ENCODE measurements around the gene NFATC3.
A peak's percentile ranks its signal among the peaks of the same experiment; 100 is the strongest.

Gene NFATC3

DNA sequence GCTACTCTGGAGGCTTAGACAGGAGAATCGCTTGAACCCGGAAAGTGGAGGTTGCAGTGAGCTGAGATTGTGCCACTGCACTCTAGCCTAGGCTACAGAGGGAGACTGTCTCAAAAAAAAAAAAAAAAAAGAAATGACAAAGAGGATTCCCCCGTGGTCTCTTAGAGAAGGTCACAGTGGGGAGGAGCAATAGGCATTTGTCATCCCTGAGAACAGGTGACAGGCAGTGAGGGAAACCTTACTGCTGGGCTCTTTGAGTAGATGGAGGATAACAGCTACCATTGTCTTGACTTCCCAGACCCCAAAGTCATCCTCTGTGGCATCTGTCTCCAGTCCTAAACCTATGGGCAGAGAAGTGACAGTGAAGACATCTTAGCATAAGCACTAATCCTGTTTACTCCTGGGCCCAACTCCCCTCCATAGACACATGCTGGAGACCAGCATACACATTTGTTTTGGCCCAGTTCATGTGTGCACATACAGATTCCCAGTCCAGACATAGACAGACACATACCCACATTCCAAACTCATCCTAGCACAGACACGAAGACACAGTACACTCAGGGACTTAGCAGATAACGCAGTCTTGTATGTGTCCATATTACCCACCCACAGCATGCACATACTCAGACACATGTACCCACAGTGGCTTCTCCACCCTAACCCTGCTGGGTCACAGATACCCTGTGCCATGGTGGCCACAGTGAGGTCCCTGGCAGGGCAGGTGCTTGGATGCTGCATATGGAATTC, 148.1 kb downstream of the NFATC3 start:
- no peak for DNase-seq

DNA sequence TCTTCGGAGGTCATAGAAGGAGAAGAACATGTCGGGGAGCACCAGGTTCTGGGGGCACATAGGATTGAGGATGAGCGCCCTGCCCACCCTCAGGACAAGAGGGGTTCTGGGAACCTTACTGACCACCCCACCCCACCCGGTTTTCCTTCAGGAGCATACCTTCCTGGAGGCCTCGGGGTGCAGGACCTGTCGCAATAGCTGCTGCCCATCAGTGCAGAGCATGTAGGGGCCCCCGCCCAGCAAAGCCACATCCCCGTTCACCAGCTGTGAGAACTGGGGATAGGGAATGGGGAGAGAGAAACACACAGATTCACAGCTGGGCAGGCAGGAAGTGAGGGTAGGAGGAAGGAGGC, 148.6 kb downstream of the NFATC3 start:
- DNase-seq = no peak

DNA sequence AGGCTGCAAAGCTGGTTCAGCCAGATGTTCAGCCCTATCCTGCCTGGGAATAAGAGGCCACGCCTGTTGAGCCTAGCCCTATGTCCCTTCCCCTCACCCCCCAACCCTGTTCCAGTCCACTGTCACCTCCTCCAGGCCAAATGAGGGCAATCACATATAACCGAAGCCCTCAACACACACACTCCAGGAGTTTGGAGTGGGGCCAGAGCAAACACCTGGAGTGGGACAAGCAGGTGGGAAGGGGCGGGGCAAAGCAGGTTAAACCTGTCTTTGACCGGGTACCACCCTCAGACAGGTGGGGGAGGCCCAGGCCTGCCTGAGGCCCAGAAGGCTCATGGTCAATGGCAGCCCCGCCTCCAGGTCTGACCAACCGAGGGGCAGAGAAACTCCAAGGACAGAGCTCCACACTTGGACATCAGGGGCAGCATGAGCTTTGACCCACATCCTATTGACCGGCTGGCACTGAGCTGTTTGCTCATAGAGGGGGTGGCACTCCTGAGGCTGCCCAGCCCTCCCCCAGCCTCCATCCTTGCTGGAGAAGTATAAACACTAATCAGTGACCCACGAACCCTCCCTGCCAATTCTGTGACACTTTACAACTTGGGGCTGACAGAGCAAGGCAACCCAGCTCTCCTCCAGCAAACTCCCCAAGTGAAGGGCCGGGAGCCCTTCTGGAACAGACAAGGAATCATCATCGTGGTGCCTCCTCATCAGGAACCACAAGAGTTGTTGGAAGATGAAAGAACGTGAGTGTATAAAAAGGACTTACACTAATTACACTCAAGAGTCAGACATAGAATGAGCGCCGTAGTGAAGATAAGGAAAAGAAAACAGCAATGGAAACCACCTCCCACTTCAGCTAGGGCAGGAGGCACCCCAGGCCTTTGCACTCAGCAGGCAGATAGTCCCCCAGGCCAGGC, 149.3 kb downstream of the NFATC3 start:
- DNase-seq = no peak

DNA sequence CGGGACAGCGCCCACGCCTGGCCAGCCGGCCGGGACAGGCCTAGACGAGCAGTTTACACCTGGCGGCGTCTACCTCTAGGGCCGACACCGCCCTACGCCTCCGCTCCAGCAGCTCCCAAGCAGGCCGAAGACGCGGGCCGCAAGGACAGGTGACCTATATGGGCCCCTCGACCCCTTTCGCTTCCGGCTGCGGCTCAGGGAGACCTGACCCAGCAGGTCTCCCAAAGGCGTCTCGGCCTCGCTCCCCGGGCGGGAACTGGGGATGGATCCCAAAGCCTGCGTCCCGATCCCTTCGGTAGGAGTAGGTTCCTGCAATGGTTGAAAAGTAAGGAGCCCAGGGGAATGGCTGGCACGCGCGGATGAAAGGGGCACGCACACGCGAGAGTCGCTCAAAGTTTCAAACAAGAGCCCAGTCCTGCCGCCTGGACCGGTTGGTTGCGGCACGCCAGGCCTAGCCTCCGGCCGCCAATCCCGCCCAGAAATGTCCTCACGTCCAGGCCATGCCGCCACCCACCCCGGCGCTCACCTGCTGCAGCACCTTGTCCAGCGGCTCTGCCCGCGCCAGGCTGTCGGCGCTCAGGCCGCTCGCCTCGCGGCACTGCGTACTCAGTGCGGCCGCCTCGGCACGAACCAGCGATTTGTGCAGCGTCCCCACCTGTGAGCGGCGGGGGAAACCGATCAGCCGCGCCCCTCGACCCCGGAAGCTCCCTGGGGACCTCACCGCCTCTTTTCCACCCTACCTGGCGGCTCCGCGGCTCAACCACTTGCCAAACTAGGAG, 150.1 kb downstream of the NFATC3 start:
- no peak for DNase-seq

DNA sequence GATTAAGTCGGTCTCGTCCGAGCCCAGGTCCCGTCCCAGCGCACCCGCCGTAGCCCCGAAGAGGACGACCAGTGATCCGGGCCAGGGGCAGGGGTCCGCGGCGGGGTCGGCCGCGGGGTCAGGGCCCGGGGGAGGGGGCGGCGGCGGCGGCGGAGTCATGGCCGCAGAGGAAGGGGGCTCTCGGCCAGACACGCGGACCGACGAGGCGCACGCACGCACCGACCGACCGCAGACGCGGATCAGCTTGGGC, 150.6 kb downstream of the NFATC3 start, which contains the start of gene ESRP2:
Gene ESRP2 (minus strand): TSS at position 241 of the 250 bp plus-strand sequence. CDS start 82 bp downstream, at position 159.
- DNase-seq = no peak

DNA sequence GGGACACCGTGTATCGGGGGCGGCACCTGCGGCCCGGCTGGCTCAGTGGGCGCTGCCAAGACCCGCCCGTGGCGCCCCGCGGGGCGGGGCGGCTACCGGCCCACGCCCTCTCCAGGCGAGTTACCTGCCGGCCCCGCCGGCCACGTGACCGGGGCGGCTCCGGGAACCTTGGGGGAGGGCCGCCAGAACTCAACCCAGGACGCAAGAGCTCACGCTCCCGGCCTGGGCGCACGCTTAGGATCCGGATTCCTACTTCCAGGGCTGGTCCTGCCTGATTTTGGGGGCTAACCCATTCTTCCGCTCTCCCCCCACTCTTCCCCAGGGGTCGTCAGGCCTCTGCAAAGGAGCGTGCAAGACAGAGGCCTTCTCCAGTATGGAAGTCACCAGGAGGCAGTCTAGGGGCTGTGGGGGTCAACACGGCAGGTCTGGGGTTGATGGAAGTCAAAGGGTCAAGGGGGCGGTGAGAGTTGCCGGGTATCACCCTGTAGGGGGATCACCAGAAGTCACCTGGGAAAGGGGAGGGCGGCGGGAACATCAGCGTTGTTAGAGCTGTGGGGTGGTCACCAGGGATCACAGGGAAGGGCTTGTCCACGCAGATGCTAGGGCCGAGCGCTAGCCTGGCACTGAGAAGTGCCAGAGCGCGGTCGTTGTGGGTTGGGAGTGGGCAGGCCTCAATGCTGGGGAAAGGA, 151.1 kb downstream of the NFATC3 start:
- DNase-seq = peak; percentile 17 to 40

DNA sequence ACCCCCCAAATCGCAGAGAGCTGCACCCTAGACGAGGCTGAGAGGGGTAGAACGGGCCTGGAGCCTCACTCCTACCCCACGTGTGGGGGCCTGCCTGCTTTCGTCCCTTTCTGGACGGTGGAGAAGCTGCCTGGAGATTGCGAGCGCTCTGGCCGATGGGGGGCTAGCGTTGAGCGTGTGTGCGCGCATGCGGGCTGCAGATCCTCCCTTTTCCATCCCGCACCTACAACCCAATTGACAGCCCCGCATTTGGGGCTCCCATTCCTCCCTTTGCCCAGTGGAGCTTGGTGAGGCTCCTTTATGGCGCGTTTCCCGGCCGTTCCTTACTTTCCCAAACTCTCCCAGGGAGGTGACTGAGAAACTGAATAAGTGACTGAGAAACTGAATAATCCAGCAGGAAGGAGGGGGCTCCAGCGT, 151.7 kb downstream of the NFATC3 start:
- DNase-seq = peak; percentile 47 to 55

DNA sequence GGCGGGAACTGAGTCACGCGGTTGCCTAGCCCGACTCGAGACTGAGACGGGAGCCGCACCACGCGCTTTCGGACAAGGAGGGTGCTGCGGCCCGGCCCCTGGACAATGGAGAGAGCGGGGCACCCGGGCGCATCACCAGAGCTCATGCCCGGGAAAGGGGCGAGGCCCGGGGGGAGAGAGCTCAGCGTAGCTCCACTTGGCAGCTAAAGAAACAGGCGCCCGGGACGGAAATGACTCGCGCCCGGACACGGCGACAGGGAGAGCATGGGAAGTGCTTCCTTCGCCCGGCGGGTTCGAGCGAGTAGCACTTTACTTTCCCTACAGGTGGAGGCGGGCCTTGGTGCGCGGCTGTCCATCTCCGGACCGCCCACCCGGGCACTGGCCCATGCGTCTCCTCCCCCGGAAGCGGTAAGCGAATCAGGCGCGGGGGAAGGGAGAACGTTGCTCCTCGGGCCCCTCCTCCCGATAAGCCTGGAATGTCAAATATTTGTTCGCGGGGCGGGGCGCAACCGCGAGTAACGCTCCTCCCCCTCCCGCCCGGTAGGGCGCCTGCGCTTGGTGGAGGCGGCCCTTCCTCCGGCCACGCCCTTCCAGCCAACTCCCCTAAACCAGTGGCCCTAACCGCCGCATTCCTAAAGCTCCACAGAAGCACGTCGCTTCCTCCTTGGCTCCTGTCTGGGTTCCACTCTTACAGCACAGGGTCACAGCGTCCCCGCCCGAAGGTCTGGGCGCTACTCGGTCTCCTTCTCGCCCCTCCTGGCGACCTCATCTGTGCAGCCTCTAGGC, 152.3 kb downstream of the NFATC3 start:
- DNase-seq = peak; percentile 94 to 97

DNA sequence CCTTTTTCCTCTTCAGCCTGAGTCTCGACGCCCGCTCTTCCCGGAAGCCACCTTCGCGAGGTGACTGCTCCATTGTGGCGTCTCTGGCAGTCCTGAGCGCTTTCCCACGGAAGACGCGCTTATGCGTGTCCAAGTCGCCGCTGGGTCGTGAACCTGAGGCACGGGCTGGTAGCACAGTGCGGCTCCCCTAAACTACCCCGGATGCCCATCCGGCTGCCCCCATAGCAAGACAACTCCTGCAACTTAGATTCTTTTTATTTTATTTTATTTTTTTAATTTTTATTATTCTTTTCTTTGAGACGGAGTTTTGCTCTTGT, 152.8 kb downstream of the NFATC3 start:
- DNase-seq = no peak

DNA sequence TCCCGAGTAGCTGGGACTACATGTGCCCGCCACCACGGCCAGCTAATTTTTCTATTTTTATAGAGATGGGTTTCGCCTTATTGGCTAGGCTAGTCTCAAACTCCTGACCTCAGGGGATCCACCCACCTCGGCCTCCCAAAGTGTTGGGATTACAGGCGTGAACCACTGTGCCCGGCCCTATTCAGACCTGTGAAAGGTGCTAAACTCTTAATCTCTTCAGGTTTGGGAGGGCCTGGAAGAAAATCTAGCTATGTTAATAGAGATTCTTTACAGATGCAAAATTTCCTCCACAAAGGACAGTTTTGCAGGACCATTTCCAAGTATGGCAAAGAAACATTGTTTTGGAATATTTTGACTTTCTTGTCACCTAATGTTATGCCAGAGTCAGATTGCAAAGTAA, 156.9 kb downstream of the NFATC3 start:
- no peak for DNase-seq

DNA sequence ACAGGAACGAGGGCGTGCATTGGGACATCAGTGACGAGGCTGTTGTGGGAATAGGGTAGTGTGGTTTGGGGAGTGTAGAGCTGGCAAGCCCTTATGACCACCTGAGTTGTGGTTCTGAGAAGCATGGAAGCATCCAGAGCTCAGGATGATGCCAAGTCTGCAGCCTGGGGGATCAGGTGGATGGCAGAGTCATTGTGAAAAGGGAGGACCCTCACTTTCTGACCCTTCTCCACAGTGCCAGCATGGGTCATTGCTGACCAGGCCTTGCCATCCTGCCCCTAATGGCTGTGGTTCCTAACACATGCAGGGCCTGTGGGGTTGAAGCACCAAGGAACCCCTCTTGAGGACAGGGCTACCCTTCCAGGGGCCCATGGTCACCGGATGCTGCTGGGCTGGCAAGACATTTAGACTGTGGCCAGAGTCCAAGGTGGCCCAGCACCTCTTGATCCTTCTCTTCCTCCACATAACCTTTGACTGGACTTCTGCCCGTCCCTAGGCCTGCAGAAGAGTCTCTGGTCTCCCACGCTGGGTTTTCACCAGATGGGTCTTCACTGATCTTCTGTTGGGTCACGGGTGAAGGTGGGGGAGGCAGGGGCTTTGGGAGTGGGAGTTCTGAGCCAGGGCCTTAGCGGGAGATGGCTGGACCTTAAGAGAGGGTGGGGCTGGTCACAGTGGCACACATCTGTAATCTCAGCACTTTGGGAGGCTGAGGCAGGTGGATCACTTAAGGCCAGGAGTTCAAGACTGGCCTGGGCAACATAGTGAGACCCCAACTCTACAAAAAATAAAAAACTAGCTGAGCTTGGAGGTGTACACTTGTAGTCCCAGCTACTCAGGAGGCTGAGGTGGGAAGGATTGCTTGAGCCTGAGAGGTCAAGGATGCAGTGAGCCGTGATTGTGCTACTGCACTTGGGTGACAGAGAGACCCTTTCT, 158.0 kb downstream of the NFATC3 start:
- no peak for DNase-seq

DNA sequence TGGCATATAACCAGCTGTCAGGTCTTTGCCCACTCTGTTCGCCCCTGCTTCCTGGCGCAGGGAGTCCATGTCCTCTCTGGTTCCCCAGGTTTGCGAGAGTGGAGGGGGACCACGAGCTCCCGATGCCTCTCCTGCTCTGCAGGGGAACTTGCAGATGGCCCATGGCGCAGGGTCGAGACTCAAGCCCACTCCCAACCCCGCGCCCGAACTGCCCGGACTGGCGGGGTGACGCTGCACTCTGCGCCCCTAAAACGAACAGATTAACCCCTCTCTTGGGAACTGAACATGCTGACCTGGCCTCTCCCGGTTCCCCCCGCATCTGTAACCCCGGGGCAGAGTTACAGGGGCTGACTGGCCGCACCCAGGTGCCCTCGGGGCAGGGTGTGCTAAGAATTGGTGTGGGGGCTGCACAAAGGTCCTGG, 159.3 kb downstream of the NFATC3 start:
- DNase-seq = no peak

DNA sequence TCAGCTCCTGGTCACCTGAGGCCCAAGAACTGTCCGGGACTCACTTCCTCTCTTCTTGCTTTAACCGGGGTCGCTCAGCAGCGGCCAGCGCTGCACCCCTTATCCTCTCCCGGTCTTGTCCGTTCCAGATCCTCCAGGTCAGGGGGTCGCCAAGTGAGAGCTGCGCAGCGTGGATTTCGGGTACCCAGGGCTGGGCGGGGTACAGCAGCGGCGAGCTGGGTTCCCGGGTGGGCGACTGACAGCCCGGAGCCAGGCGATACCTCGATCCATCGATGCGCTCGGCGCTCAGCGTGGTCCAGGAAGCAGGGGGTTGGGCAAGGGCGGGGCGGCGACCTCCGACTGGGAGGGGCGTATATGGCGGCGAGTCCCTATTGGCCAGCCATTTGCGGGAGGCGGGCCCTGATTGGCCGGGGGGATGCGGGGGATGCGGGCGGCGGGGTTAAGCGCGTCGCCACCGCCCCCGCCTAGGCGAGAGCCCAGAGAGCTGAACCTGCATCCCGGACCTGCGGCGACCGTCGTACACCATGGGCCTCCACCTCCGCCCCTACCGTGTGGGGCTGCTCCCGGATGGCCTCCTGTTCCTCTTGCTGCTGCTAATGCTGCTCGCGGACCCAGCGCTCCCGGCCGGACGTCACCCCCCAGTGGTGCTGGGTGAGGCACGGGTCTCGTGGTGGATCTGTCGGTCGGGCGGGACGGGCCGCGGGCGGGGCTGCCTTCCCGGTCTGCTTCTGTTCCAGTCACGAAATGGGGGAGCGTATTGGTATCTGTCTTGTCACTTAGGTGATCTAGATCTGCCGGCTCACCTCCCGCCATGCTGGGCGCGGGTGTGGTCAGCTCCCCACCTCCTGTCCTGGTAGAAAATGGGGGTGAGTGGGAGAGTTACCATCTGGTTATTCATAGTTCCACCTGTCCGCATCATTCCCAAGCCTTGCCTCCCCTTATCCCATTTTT, 160.0 kb downstream of the NFATC3 start, which contains the start of gene PLA2G15:
Gene PLA2G15 (plus strand): TSS at position 471 of the 951 bp plus-strand sequence. CDS start 54 bp downstream, at position 525.
- peak; percentile 83 to 94 for DNase-seq

DNA sequence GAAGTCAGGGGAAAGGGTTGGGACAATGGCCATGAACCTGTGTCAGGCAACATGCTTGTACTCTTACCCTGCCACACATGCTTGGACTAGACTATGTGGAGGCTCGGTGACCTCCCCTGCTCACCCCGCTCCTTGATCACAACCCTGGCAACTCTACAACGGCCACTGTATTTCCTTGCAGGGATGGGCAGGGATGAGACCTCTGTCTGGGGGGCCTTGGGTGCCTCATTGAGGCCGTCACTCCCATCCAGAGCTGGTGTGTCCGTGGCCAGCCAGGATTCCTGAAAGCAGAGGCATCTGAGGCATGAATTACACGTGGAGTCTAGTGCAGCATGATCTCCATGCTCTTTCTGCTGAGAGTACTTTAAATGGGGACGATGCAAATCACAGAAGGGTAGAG, 161.0 kb downstream of the NFATC3 start:
- DNase-seq = no peak

DNA sequence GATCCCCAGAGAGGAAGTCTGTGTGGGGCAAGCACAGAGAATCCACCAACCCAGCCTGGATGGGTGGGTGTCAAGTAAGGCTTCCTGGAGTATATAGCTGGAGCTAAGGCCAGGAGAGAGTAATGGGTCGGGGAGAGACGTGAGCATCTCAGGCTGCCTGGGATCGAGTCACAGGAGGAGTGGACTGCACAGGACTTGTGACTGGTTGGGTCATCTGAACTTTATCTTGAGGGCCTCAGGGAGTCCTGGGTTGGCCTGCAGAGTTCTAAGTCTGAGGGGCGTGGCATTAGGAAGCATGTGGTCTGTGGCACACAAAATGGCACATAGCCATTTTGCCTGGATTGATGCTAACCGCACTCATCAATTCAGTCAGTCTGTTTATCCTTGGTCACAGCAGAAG, 161.5 kb downstream of the NFATC3 start:
- DNase-seq = no peak

DNA sequence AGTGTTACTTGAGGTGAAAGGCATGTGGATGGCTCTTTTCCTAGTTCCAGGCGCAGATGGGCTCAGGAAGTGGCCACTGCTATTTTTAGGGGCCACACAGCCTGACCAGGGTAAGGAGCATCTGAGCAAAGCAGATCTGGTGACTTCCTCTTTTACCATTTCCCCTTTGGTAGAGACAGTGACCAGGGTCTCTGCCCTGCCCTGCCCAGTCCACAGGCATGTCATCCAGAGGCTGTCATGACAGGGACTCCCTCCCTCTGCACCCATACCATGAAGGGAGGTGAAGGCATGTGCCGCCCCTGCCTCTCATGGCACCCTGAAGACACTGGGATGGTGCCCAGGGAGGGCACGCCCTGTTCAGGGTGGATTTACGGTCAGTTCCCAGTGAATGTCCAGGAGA, 162.2 kb downstream of the NFATC3 start:
- no peak for DNase-seq

DNA sequence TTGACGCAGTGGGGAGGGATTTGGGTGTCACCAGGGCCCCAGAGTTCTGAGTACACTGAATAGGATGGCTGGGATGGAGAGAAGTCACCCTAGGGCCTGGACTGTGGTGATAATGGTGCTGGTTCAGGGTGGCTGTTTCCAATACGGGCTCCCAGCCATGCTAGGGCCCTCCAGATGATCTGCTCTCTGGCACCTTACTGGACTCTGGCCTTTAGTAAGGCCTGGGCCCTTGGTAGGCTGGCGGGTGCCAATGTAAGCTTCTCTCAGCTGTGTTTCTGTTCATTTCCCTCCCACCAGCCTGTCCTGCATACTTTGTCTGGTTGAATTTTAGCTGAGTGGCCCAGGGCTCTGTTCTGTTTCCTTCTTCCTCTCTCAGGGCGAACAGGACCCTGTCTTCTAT, 162.8 kb downstream of the NFATC3 start:
- DNase-seq = no peak

DNA sequence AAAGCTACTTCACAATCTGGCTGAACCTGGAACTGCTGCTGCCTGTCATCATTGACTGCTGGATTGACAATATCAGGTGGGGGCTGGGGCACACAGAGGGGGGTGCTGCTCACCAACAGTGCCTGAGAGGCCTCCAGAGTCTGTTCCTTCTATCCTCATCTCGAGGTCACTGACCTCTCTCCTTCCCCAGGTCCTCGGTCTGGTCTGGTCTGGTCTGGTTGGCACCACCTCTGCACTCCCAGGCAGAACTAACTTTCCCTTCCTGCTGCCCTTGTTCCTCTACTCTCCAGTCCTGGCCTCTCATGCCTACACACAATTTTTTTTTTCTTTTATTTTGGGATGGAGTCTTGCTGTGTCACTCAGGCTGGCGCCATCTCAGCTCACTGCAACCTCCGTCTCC, 164.2 kb downstream of the NFATC3 start:
- DNase-seq = no peak

DNA sequence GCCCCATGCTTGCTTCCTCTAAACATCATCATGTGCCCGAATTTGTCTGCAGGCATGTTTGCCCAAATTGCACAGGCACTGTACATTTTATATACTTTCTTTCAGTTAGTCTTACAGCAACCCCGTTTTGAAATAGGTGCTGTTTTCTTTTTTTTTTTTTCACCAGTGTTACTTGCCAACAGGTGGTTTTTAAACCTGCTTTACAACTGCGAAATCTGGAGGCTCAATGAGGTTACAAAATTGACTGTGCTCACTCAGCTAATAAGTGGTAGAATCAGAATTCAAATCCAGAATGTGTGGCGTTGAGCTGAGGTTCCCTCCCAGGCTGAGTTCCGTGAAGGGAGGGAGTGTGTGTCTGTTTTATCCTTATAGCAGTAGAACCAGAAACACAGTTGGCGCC, 165.8 kb downstream of the NFATC3 start:
- DNase-seq = no peak

DNA sequence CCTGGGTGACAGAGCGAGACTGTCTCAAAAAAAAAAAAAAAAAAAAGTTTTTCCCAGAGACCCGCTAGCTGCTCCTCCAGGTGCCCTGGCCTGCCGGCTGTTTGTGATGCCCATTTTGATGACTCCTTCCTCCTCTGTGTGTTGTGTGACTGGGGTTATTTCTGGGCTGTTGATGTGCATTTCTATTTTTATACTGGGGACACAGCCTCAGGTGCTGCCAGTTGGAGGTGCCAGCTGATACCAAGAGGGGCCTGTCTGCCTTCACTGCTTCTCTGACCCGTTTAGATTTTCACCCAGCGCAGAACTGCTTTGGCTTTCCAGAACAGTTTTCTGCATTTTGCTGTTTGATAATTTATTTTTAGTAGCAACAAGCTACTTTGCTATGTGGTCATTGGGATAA, 166.7 kb downstream of the NFATC3 start:
- DNase-seq = no peak

Measured in NCI-H524 (cell line).